GM21367 (cell line): ENCODE measurements around the gene GPR161.

Experiments used
- ATAC-seq: cut with Tn5 transposase; IDR thresholded peaks from one replicate; pipeline ENCODE4 v1.9.1; 2021; ENCODE audit not compliant: unreplicated experiment

The GPR161 gene

DNA sequence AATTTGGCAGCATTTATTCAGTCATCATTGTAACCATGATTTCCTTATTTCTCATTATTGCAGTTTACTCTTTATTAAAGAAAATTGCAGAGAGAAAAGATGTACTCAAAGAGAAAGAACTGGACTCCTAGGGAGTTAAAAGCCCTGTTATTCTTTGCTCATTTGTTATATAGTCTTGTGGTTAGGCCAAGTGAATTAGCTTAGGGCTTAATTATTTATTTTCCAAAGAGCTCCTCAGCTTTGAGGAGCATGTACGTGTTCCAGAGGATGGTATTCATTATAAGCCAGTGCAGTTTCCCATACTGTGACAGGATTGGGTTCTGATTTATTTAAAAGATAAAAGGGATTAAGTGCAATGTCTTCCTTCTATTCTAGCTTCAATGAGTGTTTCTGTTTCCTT, 86.4 kb downstream of the GPR161 start:
- ATAC-seq: no peak

GRCh38 chr1:168045311-168045710, 91.4 kb downstream of the GPR161 start:
- ATAC-seq: no peak

DNA sequence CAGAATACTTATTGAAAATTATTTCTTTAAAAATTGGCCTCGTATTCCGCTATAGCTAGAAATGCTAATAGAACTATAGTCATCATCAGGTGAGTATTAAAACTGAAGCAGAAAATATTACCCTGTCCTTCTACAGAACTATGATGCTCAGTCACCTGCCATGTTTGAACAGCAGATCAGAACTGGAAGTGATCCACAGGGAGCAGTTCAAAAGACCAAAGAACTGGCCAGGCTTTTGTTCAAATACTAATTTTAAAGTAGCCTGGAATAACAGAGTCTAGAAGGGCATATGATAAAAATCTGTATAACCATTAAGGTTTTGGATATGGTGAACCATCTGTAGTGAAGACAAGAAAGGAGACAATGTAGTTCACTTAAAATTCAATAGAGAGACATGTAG, 94.4 kb downstream of the GPR161 start:
- no peak for ATAC-seq

DNA sequence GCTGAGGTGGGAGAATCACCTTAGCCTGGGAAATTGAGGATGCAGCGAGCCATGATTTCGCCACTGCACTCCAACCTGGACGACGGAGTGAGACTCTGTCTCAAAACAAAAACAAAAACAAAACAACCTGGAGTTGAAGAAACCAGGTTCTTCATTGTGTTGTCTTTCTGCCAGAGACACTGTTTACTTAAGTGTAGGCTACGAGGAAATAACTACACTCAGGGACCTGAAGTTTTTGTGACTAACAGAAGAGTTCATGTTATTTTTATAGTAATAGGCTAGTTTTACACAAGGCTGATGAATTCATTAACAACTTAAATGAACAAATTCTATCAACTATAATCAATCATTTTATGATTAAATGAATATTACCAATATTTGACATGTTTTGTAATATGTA, 101.4 kb downstream of the GPR161 start:
- ATAC-seq: no peak

GRCh38 chr1:168032029-168032428, 104.7 kb downstream of the GPR161 start:
- ATAC-seq: no peak

DNA sequence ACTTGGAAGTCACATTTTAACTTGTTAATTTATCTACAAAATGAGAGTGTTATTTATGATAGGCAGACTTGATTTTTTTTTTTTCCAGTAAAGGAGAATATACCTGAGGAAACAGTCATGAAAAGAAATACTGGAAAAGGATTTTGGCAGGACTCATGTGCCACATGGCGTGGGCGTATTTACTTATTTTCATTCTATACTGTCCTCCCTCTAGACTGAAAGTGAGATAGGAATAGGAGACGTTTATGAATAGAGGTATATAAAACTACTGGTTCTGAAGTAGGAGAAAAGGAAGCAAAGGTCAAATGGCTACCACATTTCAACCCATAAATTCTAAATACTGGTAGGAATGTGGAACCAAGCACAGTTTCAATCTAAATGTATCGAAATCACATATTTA, 105.1 kb downstream of the GPR161 start:
- no peak for ATAC-seq

DNA sequence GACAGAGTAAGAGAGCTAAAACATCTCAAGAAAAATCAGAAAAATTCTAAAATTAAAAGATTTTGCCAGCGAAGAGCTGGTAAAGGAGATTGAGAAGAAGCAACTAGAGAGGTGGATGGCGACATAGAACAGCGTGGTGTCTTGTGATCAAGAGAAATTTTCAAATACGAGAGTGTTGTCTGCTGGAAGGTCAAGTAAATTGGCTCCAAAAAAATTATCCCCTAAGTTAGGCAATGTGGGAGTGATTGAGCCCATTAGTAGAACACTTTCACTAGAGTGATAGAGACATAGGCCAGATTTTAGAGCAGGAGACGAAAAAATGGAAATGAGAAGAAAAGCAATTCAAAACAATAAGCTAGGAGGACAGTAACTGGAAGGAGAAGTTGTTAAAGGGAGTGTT, 105.5 kb downstream of the GPR161 start:
- ATAC-seq: no peak
